ENCODE measurements around the gene WNT11.

WNT11 gene

GRCh38 chr11:76206327-76207081 lies at the start of gene WNT11:
Gene WNT11, minus strand, starts transcription at chr11:76206502. Its CDS starts 95 bp downstream, at chr11:76206407.
- TF ChIP-seq, protein P1, sequence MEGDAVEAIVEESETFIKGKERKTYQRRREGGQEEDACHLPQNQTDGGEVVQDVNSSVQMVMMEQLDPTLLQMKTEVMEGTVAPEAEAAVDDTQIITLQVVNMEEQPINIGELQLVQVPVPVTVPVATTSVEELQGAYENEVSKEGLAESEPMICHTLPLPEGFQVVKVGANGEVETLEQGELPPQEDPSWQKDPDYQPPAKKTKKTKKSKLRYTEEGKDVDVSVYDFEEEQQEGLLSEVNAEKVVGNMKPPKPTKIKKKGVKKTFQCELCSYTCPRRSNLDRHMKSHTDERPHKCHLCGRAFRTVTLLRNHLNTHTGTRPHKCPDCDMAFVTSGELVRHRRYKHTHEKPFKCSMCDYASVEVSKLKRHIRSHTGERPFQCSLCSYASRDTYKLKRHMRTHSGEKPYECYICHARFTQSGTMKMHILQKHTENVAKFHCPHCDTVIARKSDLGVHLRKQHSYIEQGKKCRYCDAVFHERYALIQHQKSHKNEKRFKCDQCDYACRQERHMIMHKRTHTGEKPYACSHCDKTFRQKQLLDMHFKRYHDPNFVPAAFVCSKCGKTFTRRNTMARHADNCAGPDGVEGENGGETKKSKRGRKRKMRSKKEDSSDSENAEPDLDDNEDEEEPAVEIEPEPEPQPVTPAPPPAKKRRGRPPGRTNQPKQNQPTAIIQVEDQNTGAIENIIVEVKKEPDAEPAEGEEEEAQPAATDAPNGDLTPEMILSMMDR (conservative IDR thresholded peaks at IDR 0.05), result no peak
- H3K27ac ChIP-seq, result no peak within 1 kb of the TSS

- TF ChIP-seq, protein P1 (conservative IDR thresholded peaks at IDR 0.05), result no peak
- H3K27ac ChIP-seq, result no peak overlapping the region
Measured at GRCh38 chr11:76253416-76253815, 47.1 kb upstream of the WNT11 start.

GRCh38 chr11:76252631-76253070 lies 46.3 kb upstream of the WNT11 start:
- TF ChIP-seq, protein P1 (conservative IDR thresholded peaks at IDR 0.05), result no peak
- no peak overlapping the region for H3K27ac ChIP-seq

GRCh38 chr11:76251576-76251975 lies 45.3 kb upstream of the WNT11 start:
- TF ChIP-seq, protein P1 (conservative IDR thresholded peaks at IDR 0.05), result no peak
- H3K27ac ChIP-seq, result no peak overlapping the region

DNA sequence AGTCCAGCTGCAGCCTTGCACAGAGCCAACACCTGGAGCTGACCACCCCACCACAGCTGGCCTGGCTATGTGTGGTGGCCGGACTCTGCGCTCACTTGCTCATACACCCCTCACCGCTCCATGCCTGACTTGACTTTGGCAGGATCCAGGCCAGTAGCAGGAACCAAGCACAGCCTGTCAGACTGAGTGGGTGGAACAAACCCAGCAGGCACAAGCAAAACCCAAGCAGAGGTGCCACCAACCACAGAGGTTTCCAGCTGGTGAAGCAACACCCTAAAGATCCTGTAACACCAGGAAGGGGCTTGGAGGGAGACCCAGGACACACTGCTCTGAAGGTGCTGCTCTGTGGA lies 44.9 kb upstream of the WNT11 start:
- TF ChIP-seq, protein P1 (conservative IDR thresholded peaks at IDR 0.05), result no peak
- no peak overlapping the region for H3K27ac ChIP-seq

GRCh38 chr11:76250520-76251225 lies 44.4 kb upstream of the WNT11 start:
- H3K27ac ChIP-seq, result no peak overlapping the region
- TF ChIP-seq, protein P1 (conservative IDR thresholded peaks at IDR 0.05), result no peak

GRCh38 chr11:76249195-76249741 lies 43.0 kb upstream of the WNT11 start:
- TF ChIP-seq, protein P1 (conservative IDR thresholded peaks at IDR 0.05), result no peak
- H3K27ac ChIP-seq, result no peak overlapping the region

All from VCaP (cell line).